G401 (cell line): Measurements from ENCODE around the gene AUTS2. TPM values are rescaled to one million over a fixed set of nuclear protein-coding genes. Genes with fewer than 3 reads are reported as not detected.

Experiments
- DNase-seq: peaks from one replicate; pipeline ENCODE4 v3.0.0-alpha.2; 2015; ENCODE audit warnings: low spot score
- in situ Hi-C: cut with HindIII; loops from 2 replicates; pipeline ENCODE4 v1.10.0; 2016; ENCODE audit warnings: low sequenced_read_pairs, mixed read lengths
- total RNA-seq: library from RNA; depleted of rRNA; stranded (reverse); fragments of >200 nt; shearing (Covaris generic); gene quantifications from 2 replicates; pipeline ENCODE4 v1.2.3, GENCODE V29; 2014

The AUTS2 gene
- total RNA-seq, 1 experiment from 2014 or later, result 4.4 TPM

- DNase-seq, result no peak
- in situ Hi-C loops, result no loop called here
Measured at GRCh38 chr7:70701991-70702390, 1103.7 kb downstream of the AUTS2 start.

GRCh38 chr7:70703785-70704184 is 1105.5 kb downstream of the AUTS2 start:
- in situ Hi-C loops, result no loop called here
- DNase-seq, result no peak

- no peak for DNase-seq
- in situ Hi-C loops, result no loop called here
Measured at GRCh38 chr7:70704831-70705346, 1106.6 kb downstream of the AUTS2 start.

- no peak for DNase-seq
- in situ Hi-C loops, result no loop called here
Measured at GRCh38 chr7:70706204-70706603, 1107.9 kb downstream of the AUTS2 start.

GRCh38 chr7:70706698-70707097 is 1108.4 kb downstream of the AUTS2 start:
- DNase-seq, result no peak
- in situ Hi-C loops, result no loop called here

GRCh38 chr7:70707823-70708243 is 1109.6 kb downstream of the AUTS2 start:
- no peak for DNase-seq
- in situ Hi-C loops, result no loop called here

- DNase-seq, result no peak
Measured at GRCh38 chr7:70710011-70710480, 1111.8 kb downstream of the AUTS2 start.

GRCh38 chr7:70710651-70711050 is 1112.4 kb downstream of the AUTS2 start:
- in situ Hi-C loops, result no loop called here
- no peak for DNase-seq

More at GRCh38 chr7:70710011-70710480, 1111.8 kb downstream of the AUTS2 start:
- in situ Hi-C loops, result no loop called here

GRCh38 chr7:70711452-70711851 is 1113.2 kb downstream of the AUTS2 start:
- DNase-seq, result no peak
- in situ Hi-C loops, result no loop called here

GRCh38 chr7:70712942-70713341 is 1114.7 kb downstream of the AUTS2 start:
- no peak for DNase-seq
- in situ Hi-C loops, result no loop called here

GRCh38 chr7:70714506-70715038 is 1116.3 kb downstream of the AUTS2 start:
- no peak for DNase-seq
- in situ Hi-C loops, result no loop called here

GRCh38 chr7:70717553-70718329 is 1119.5 kb downstream of the AUTS2 start:
- DNase-seq, result no peak
- in situ Hi-C loops, result no loop called here

GRCh38 chr7:70719125-70719524 is 1120.8 kb downstream of the AUTS2 start:
- in situ Hi-C loops, result no loop called here
- no peak for DNase-seq

GRCh38 chr7:70720191-70720873 is 1122.1 kb downstream of the AUTS2 start:
- in situ Hi-C loops, result no loop called here
- no peak for DNase-seq

- DNase-seq, result no peak
- in situ Hi-C loops, result no loop called here
Measured at GRCh38 chr7:70721500-70721899, 1123.2 kb downstream of the AUTS2 start.

- DNase-seq, result no peak
- in situ Hi-C loops, result no loop called here
Measured at GRCh38 chr7:70723339-70723738, 1125.1 kb downstream of the AUTS2 start.

GRCh38 chr7:70725448-70725847 is 1127.2 kb downstream of the AUTS2 start:
- in situ Hi-C loops, result no loop called here
- no peak for DNase-seq

- DNase-seq, result no peak
Measured at GRCh38 chr7:70726294-70726693, 1128.0 kb downstream of the AUTS2 start.

GRCh38 chr7:70726951-70727378 is 1128.7 kb downstream of the AUTS2 start:
- DNase-seq, result no peak
- in situ Hi-C loops, result no loop called here

More at GRCh38 chr7:70726294-70726693, 1128.0 kb downstream of the AUTS2 start:
- in situ Hi-C loops, result no loop called here

- in situ Hi-C loops, result no loop called here
- no peak for DNase-seq
Measured at GRCh38 chr7:70727861-70728260, 1129.6 kb downstream of the AUTS2 start.
